IMR-90 (cell line): Measurements from ENCODE around the gene HOXA3. TPM values are rescaled to one million over a fixed set of nuclear protein-coding genes. Genes with fewer than 3 reads are reported as not detected.

ENCODE experiments used
- ATAC-seq: fragments of 200-7000 bp; cut with Tn5 transposase; 2 replicates; pipeline ENCODE4 v1.9.1; 2020; ENCODE audit warnings: low read depth, mild to moderate bottlenecking, moderate library complexity
- BruUV-seq: library from RNA; stranded (reverse); fragments of 400-500 nt; replicated peaks from 2 replicates; lab custom pipeline; 2021; lab: Mats Ljungman, UMichigan
- CTCF ChIA-PET: fragments of 300-600 bp; formaldehyde crosslinking; extraction: SDS; loops from one replicate; lab custom pipeline; 2021; ENCODE audit warnings: antibody characterized with exemption; lab: Yijun Ruan, JAX
- POLR2A ChIA-PET: fragments of 300-600 bp; sonication (Branson Sonifier 250); formaldehyde crosslinking; loops from one replicate; lab custom pipeline; 2022; ENCODE audit warnings: antibody characterized with exemption; ENCODE audit not compliant: unreplicated experiment; lab: Charles Lee
- DNase-seq: peaks from one replicate; pipeline ENCODE4 v3.0.0; 2013
- H2AFZ ChIP-seq: replicated peaks from 2 replicates; pipeline ENCODE3; 2013; ENCODE audit warnings: low read length, mild to moderate bottlenecking; ENCODE audit not compliant: poor library complexity
- H2AK5ac ChIP-seq: 2 replicates; pipeline ENCODE4 v1.6.1; 2013; ENCODE audit warnings: low read depth, low read length, inconsistent platforms
- H2AK9ac ChIP-seq: replicated peaks from 2 replicates; pipeline ENCODE3; 2013; ENCODE audit warnings: mild to moderate bottlenecking, low read depth, low read length, moderate library complexity; ENCODE audit not compliant: poor library complexity
- H2BK120ac ChIP-seq: 2 replicates; pipeline ENCODE4 v1.6.1; 2013; ENCODE audit warnings: low read depth, low read length, inconsistent platforms
- H2BK15ac ChIP-seq: 3 replicates; pipeline ENCODE4 v1.6.1; 2013; ENCODE audit warnings: low read depth, low read length, inconsistent platforms
- H2BK20ac ChIP-seq: 2 replicates; pipeline ENCODE4 v1.6.1; 2013; ENCODE audit warnings: low read depth, mild to moderate bottlenecking, inconsistent platforms, low read length, moderate library complexity
- H2BK5ac ChIP-seq: 2 replicates; pipeline ENCODE4 v1.6.1; 2013; ENCODE audit warnings: mild to moderate bottlenecking, low read depth, low read length, inconsistent platforms; ENCODE audit not compliant: poor library complexity, severe bottlenecking
- H3K14ac ChIP-seq: replicated peaks from 2 replicates; pipeline ENCODE4 v1.6.1; 2013; ENCODE audit warnings: low read depth, low read length, inconsistent platforms
- H3K18ac ChIP-seq: 2 replicates; pipeline ENCODE4 v1.6.1; 2013; ENCODE audit warnings: low read depth, low read length, control low read depth
- H3K23ac ChIP-seq: 2 replicates; pipeline ENCODE4 v1.6.1; 2013; ENCODE audit warnings: low read depth, low read length, inconsistent platforms
- H3K27ac ChIP-seq: 2 replicates; pipeline ENCODE4 v1.5.1; 2013; ENCODE audit warnings: mild to moderate bottlenecking, control low read depth, low read length; ENCODE audit not compliant: insufficient read depth
- H3K27me3 ChIP-seq: 2 replicates; pipeline ENCODE4 v1.6.1; 2013; ENCODE audit warnings: low read length; ENCODE audit not compliant: control insufficient read depth, insufficient read depth
- H3K36me3 ChIP-seq: 2 replicates; pipeline ENCODE4 v1.6.1; 2013; ENCODE audit warnings: low read length, mixed read lengths; ENCODE audit not compliant: control insufficient read depth, insufficient read depth
- H3K4ac ChIP-seq: 2 replicates; pipeline ENCODE4 v1.6.1; 2013; ENCODE audit warnings: low read depth, low read length, inconsistent platforms
- H3K4me1 ChIP-seq: 2 replicates; pipeline ENCODE4 v1.6.1; 2013; ENCODE audit warnings: low read length, mixed read lengths; ENCODE audit not compliant: control insufficient read depth, insufficient read depth
- H3K4me2 ChIP-seq: 2 replicates; pipeline ENCODE4 v1.6.1; 2013; ENCODE audit warnings: low read depth, mild to moderate bottlenecking, control low read depth, low read length, moderate library complexity
- H3K4me3 ChIP-seq: 2 replicates; pipeline ENCODE4 v1.5.1; 2013; ENCODE audit warnings: low read depth, mild to moderate bottlenecking, control low read depth, low read length, moderate library complexity; ENCODE audit not compliant: insufficient read depth
- H3K56ac ChIP-seq: 2 replicates; pipeline ENCODE4 v1.6.1; 2013; ENCODE audit warnings: low read length, inconsistent platforms; ENCODE audit not compliant: insufficient read depth; ENCODE audit errors: extremely low read depth
- H3K79me1 ChIP-seq, 2 experiments: 2 replicates each; pipeline ENCODE4 v1.6.1; 2013; ENCODE audit warnings: low read length in 2 of 2, inconsistent platforms in 1 of 2, low read depth in 1 of 2
- H3K9ac ChIP-seq: 2 replicates; pipeline ENCODE4 v1.6.1; 2013; ENCODE audit warnings: low read depth, low read length, control low read depth
- H3K9me1 ChIP-seq: 2 replicates; pipeline ENCODE4 v1.6.1; 2013; ENCODE audit warnings: low read length, inconsistent platforms; ENCODE audit not compliant: insufficient read depth
- H3K9me3 ChIP-seq: 2 replicates; pipeline ENCODE4 v1.6.1; 2013; ENCODE audit warnings: low read length; ENCODE audit not compliant: control insufficient read depth, insufficient read depth
- H4K20me1 ChIP-seq: 2 replicates; pipeline ENCODE4 v1.6.1; 2013; ENCODE audit warnings: low read length, inconsistent platforms; ENCODE audit not compliant: insufficient read depth
- H4K5ac ChIP-seq: 2 replicates; pipeline ENCODE4 v1.6.1; 2013; ENCODE audit warnings: mild to moderate bottlenecking, low read depth, low read length, control low read depth
- H4K8ac ChIP-seq, 2 experiments: 2 replicates each; pipeline ENCODE4 v1.6.1; 2013; ENCODE audit warnings: low read depth in 2 of 2, low read length in 2 of 2, control low read depth in 1 of 2, inconsistent platforms in 1 of 2
- H4K91ac ChIP-seq: 2 replicates; pipeline ENCODE4 v1.6.1; 2013; ENCODE audit warnings: low read depth, low read length, inconsistent platforms; ENCODE audit not compliant: insufficient read depth
- BHLHE40 ChIP-seq: fragments of 150-350 bp; IDR thresholded peaks from 2 replicates; pipeline ENCODE4 v1.6.1; 2016; ENCODE audit warnings: mild to moderate bottlenecking, low read depth, low read length
- CHD1 ChIP-seq: IDR thresholded peaks from 2 replicates; pipeline ENCODE4 v1.6.1; 2012; ENCODE audit warnings: low read depth, low read length, improper control_type of control experiment
- MAFK ChIP-seq: IDR thresholded peaks from 2 replicates; pipeline ENCODE4 v1.6.1; 2012; ENCODE audit warnings: low read depth, low read length, improper control_type of control experiment
- MAZ ChIP-seq: IDR thresholded peaks from 2 replicates; pipeline ENCODE4 v1.6.1; 2012; ENCODE audit warnings: low read depth, mild to moderate bottlenecking, low read length, improper control_type of control experiment, moderate library complexity, borderline replicate concordance
- MXI1 ChIP-seq: IDR thresholded peaks from 2 replicates; pipeline ENCODE4 v1.6.1; 2012; ENCODE audit warnings: low read depth, mild to moderate bottlenecking, low read length, moderate library complexity, borderline replicate concordance
- NFE2L2 ChIP-seq: fragments of 150-350 bp; IDR thresholded peaks from 2 replicates; pipeline ENCODE4 v1.6.1; 2016; ENCODE audit warnings: low read depth, mild to moderate bottlenecking, low read length
- POLR2A ChIP-seq: IDR thresholded peaks from 2 replicates; pipeline ENCODE4 v1.6.1; 2012; ENCODE audit warnings: mild to moderate bottlenecking, low read depth, low read length
- RCOR1 ChIP-seq: IDR thresholded peaks from 2 replicates; pipeline ENCODE4 v1.6.1; 2012; ENCODE audit warnings: mild to moderate bottlenecking, low read length, improper control_type of control experiment; ENCODE audit not compliant: insufficient replicate concordance
- USF2 ChIP-seq: fragments of 150-350 bp; IDR thresholded peaks from 2 replicates; pipeline ENCODE4 v1.6.1; 2017; ENCODE audit warnings: mild to moderate bottlenecking, antibody characterized with exemption, low read length, low read depth
- WGBS, 2 experiments: methylation state at CpG; one replicate each; pipeline versions ENCODE4 v1.1.5 to v1.1.7; 2013; ENCODE audit warnings: missing lambda C conversion rate in 2 of 2; ENCODE audit not compliant: insufficient read length in 1 of 2; ENCODE audit errors: extremely low coverage in 2 of 2; 5-methylcytosine and 5-hydroxymethylcytosine counted together
- dilution Hi-C: fragments of 300-500 bp; cut with HindIII; formaldehyde crosslinking; loops from one replicate; pipeline ENCODE4 v1.14.3; 2018; ENCODE audit warnings: low sequenced_read_pairs; ENCODE audit not compliant: unreplicated experiment
- in situ Hi-C: fragments of 300-500 bp; cut with MboI; formaldehyde crosslinking; loops from 3 replicates; pipeline ENCODE4 v1.14.3; 2019; ENCODE audit warnings: low sequenced_read_pairs, inconsistent platforms, mixed read lengths
- intact Hi-C: fragments of 100-400 bp; cut with micrococcal nuclease; formaldehyde crosslinking; loops from 2 replicates; pipeline ENCODE4 v1.10.0; 2022
- polyA plus RNA-seq, 3 experiments: library from polyadenylated mRNA; depleted of rRNA; stranded (reverse); fragments of >200 nt; gene quantifications; 2 replicates each; pipeline ENCODE4 v1.2.3, GENCODE V29; 2012; ENCODE audit warnings: low replicate concordance in 1 of 3
- total RNA-seq: library from RNA; depleted of rRNA; stranded (reverse); fragments of >200 nt; gene quantifications from 2 replicates; pipeline ENCODE4 v1.2.3, GENCODE V29; 2012
- TF ChIP-seq, protein P1 (sequence below): fragments of 150-350 bp; IDR thresholded peaks from 2 replicates; pipeline ENCODE4 v1.6.1; 2016; ENCODE audit warnings: low read depth, mild to moderate bottlenecking, low read length, moderate library complexity, borderline replicate concordance

HOXA3 gene
- total and polyA plus RNA-seq, 2 of the 4 experiments (the other 2 are of a cell fraction): 0.90 to 5.4 TPM

DNA sequence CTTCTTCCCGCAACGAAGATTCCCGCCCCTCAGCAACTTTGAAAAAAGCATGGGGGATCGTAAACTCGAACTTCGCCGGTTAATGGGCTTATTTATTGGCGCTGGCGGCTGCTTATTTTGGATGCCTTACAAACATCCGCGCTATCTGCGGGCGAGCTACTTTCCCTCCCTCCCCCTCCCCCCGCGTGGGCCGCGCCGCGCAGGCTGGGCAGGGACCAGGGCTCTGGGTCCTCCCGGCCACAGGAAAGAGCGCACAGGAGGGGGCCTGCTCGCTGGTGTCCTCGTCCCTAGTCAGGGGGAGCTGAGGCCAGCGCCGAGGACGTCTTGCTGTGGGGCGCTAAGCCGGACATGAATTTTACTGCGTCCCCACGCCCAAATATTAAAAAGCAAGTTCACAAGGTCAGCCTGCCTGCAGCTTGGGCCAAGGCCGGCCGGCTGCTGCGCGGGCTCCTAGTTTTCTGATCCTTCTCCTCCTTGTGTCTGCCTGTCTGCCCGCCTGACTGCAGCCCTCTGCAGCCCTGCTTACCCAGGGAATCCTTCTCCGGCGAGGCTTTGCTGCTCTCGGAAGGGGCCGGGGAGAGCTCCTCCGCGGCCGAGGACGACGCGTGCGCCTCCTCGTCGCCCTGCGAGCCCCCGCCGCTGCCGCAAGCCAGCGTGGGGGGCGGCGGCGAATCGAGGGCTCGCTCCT is 20.6 kb upstream of the HOXA3 start:
- peaks cover 93% of the 10 kb centered on the region for H3K27me3 ChIP-seq
- H2BK20ac ChIP-seq: no peak overlapping the region
- H4K5ac ChIP-seq: no peak overlapping the region
- H4K91ac ChIP-seq: no peak overlapping the region
- no peak overlapping the region for H4K8ac ChIP-seq
- no peaks in the 10 kb centered on the region for H3K36me3 ChIP-seq
- no peak overlapping the region for H3K23ac ChIP-seq
- CTCF ChIA-PET: no interaction called here
- H3K9me1 ChIP-seq: no peaks in the 10 kb centered on the region
- H3K56ac ChIP-seq: no peak overlapping the region
- H3K14ac ChIP-seq: no peak overlapping the region
- TF ChIP-seq MAZ: no peak
- TF ChIP-seq BHLHE40: no peak
- no peak for TF ChIP-seq RCOR1
- TF ChIP-seq USF2: no peak
- TF ChIP-seq MXI1: no peak
- no peak for TF ChIP-seq POLR2A
- no peak for TF ChIP-seq CHD1
- TF ChIP-seq, protein P1, sequence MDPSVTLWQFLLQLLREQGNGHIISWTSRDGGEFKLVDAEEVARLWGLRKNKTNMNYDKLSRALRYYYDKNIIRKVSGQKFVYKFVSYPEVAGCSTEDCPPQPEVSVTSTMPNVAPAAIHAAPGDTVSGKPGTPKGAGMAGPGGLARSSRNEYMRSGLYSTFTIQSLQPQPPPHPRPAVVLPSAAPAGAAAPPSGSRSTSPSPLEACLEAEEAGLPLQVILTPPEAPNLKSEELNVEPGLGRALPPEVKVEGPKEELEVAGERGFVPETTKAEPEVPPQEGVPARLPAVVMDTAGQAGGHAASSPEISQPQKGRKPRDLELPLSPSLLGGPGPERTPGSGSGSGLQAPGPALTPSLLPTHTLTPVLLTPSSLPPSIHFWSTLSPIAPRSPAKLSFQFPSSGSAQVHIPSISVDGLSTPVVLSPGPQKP: no peak
- TF ChIP-seq MAFK: no peak
- TF ChIP-seq NFE2L2: no peak
- intact Hi-C loops: no loop called here
- H2AFZ ChIP-seq: peak overlapping the region; percentile 54
- peak overlapping the region; percentile 38 for H3K4me3 ChIP-seq
- no peak overlapping the region for H2BK15ac ChIP-seq
- H4K20me1 ChIP-seq: peaks cover 19% of the 10 kb centered on the region; the same call in 1 of the 2 replicates
- peaks cover 16% of the 10 kb centered on the region; the same call in 1 of the 2 replicates for H3K9me3 ChIP-seq
- peak overlapping the region; percentile 46 for H3K4me2 ChIP-seq
- H2AK9ac ChIP-seq: no peak overlapping the region
- in situ Hi-C loops: no loop called here
- ATAC-seq (peak; percentile 70), DNase-seq (no peak)
- H2AK5ac ChIP-seq: no peak overlapping the region
- no peak overlapping the region for H3K27ac ChIP-seq
- no peak overlapping the region for H3K4ac ChIP-seq
- no peak overlapping the region for H3K18ac ChIP-seq
- H3K4me1 ChIP-seq: no peaks in the 10 kb centered on the region
- 10% methylated on average over 32 of the region's 58 CpGs; no CpG with 5 or more reads in 1 of the 2 experiments for WGBS, 2 experiments
- H2BK5ac ChIP-seq: no peak overlapping the region
- POLR2A ChIA-PET: no interaction called here
- dilution Hi-C loops: no loop called here
- H2BK120ac ChIP-seq: no peak overlapping the region
- no TSS peak for BruUV-seq
- H3K9ac ChIP-seq: no peak overlapping the region
- H3K79me1 ChIP-seq: no peaks in the 10 kb centered on the region
